ENCODE measurements around the gene RERE. TPM values are rescaled to one million over a fixed set of nuclear protein-coding genes. Genes with fewer than 3 reads are reported as not detected.

The RERE gene
- total RNA-seq, 1 donor from 2014 or later: 80.3 TPM

- Histone ChIP-seq H3K27ac (no peak overlapping the region), H3K4me3 (no peak overlapping the region), H3K4me1 (peaks cover 20% of the 10 kb centered on the region), H3K27me3 (no peaks in the 10 kb centered on the region), H3K9me3 (no peaks in the 10 kb centered on the region), H3K36me3 (no peaks in the 10 kb centered on the region)
- no peak for DNase-seq (ENCODE audit: extremely low spot score in 2 of 2)
- intact Hi-C loops (cut with DNase I): no loop called here
- TF ChIP-seq POLR2A (IDR thresholded peaks at IDR 0.05): no peak
- no peak for TF ChIP-seq CTCF (IDR thresholded peaks at IDR 0.05)
- TF ChIP-seq POLR2AphosphoS5 (IDR thresholded peaks at IDR 0.05; ENCODE audit: insufficient read depth in 1 of 2, low read depth in 1 of 2): no peak
Measured at GRCh38 chr1:8473891-8474300, 343.5 kb downstream of the RERE start.

- no peak for DNase-seq (ENCODE audit: extremely low spot score in 2 of 2)
- H3K27me3 ChIP-seq: no peaks in the 10 kb centered on the region
- no peaks in the 10 kb centered on the region for H3K9me3 ChIP-seq
- peaks cover 20% of the 10 kb centered on the region for H3K4me1 ChIP-seq
- no peak overlapping the region for H3K4me3 ChIP-seq
- H3K36me3 ChIP-seq: no peaks in the 10 kb centered on the region
- intact Hi-C loops (cut with DNase I): no loop called here
- H3K27ac ChIP-seq: no peak overlapping the region
- no peak for TF ChIP-seq CTCF (IDR thresholded peaks at IDR 0.05)
- TF ChIP-seq POLR2AphosphoS5 (IDR thresholded peaks at IDR 0.05; ENCODE audit: insufficient read depth in 1 of 2, low read depth in 1 of 2): no peak
- no peak for TF ChIP-seq POLR2A (IDR thresholded peaks at IDR 0.05)
Measured at GRCh38 chr1:8473121-8473875, 344.1 kb downstream of the RERE start.

- H3K9me3 ChIP-seq: no peaks in the 10 kb centered on the region
- H3K36me3 ChIP-seq: no peaks in the 10 kb centered on the region
- no peak for DNase-seq (ENCODE audit: extremely low spot score in 2 of 2)
- intact Hi-C loops (cut with DNase I): no loop called here
- peaks cover 21% of the 10 kb centered on the region for H3K4me1 ChIP-seq
- H3K4me3 ChIP-seq: no peak overlapping the region
- TF ChIP-seq POLR2A (IDR thresholded peaks at IDR 0.05) (no peak), POLR2AphosphoS5 (IDR thresholded peaks at IDR 0.05; ENCODE audit: insufficient read depth in 1 of 2, low read depth in 1 of 2) (no peak), CTCF (IDR thresholded peaks at IDR 0.05) (no peak)
- H3K27ac ChIP-seq: no peak overlapping the region
- no peaks in the 10 kb centered on the region for H3K27me3 ChIP-seq
Measured at GRCh38 chr1:8472668-8473067, 344.8 kb downstream of the RERE start.

GRCh38 chr1:8471451-8471850 is 346.0 kb downstream of the RERE start:
- no peak for TF ChIP-seq CTCF (IDR thresholded peaks at IDR 0.05)
- TF ChIP-seq POLR2A (IDR thresholded peaks at IDR 0.05): no peak
- TF ChIP-seq POLR2AphosphoS5 (IDR thresholded peaks at IDR 0.05; ENCODE audit: insufficient read depth in 1 of 2, low read depth in 1 of 2): no peak
- Histone ChIP-seq H3K9me3 (no peaks in the 10 kb centered on the region), H3K27ac (no peak overlapping the region), H3K27me3 (no peaks in the 10 kb centered on the region), H3K4me3 (no peak overlapping the region), H3K36me3 (no peaks in the 10 kb centered on the region), H3K4me1 (peaks cover 13% of the 10 kb centered on the region)
- intact Hi-C loops (cut with DNase I): no loop called here
- no peak for DNase-seq (ENCODE audit: extremely low spot score in 2 of 2)

- intact Hi-C loops (cut with DNase I): no loop called here
- TF ChIP-seq CTCF (IDR thresholded peaks at IDR 0.05): no peak
- TF ChIP-seq POLR2AphosphoS5 (IDR thresholded peaks at IDR 0.05; ENCODE audit: insufficient read depth in 1 of 2, low read depth in 1 of 2): no peak
- TF ChIP-seq POLR2A (IDR thresholded peaks at IDR 0.05): no peak
Measured at GRCh38 chr1:8468751-8469150, 348.7 kb downstream of the RERE start.

More at GRCh38 chr1:8468751-8469150, 348.7 kb downstream of the RERE start:
- H3K4me3 ChIP-seq: no peak overlapping the region
- H3K4me1 ChIP-seq: peaks cover 31% of the 10 kb centered on the region
- no peak overlapping the region for H3K27ac ChIP-seq
- no peaks in the 10 kb centered on the region for H3K27me3 ChIP-seq
- H3K9me3 ChIP-seq: no peaks in the 10 kb centered on the region
- no peaks in the 10 kb centered on the region for H3K36me3 ChIP-seq
- no peak for DNase-seq (ENCODE audit: extremely low spot score in 2 of 2)
